HEK293 (cell line): ENCODE results near the gene HMGN4.

Experiments
- EGR2 ChIP-seq: fragments of 450-650 bp; formaldehyde crosslinking; IDR thresholded peaks from 2 replicates; pipeline ENCODE4 v1.5.1; 2016; ENCODE audit warnings: low read depth, missing biosample characterization, missing genetic modification characterization
- GFI1B ChIP-seq: fragments of 450-650 bp; formaldehyde crosslinking; IDR thresholded peaks from 2 replicates; pipeline ENCODE4 v1.5.1; 2016; ENCODE audit warnings: missing biosample characterization, missing genetic modification characterization
- GLI4 ChIP-seq: fragments of 450-650 bp; formaldehyde crosslinking; IDR thresholded peaks from 2 replicates; pipeline ENCODE4 v1.5.1; 2016; ENCODE audit warnings: missing biosample characterization, missing genetic modification characterization
- INSM2 ChIP-seq: fragments of 450-650 bp; formaldehyde crosslinking; IDR thresholded peaks from 2 replicates; pipeline ENCODE4 v1.5.1; 2016; ENCODE audit warnings: missing biosample characterization, missing genetic modification characterization
- MYNN ChIP-seq: fragments of 450-650 bp; formaldehyde crosslinking; IDR thresholded peaks from 2 replicates; pipeline ENCODE4 v1.5.1; 2016; ENCODE audit warnings: missing biosample characterization, missing genetic modification characterization, borderline replicate concordance
- OSR2 ChIP-seq: fragments of 450-650 bp; formaldehyde crosslinking; IDR thresholded peaks from 2 replicates; pipeline ENCODE4 v1.5.1; 2016; ENCODE audit warnings: missing biosample characterization, missing genetic modification characterization
- OVOL3 ChIP-seq: fragments of 450-650 bp; formaldehyde crosslinking; IDR thresholded peaks from 2 replicates; pipeline ENCODE4 v1.5.1; 2016; ENCODE audit warnings: missing biosample characterization, missing genetic modification characterization
- PBX3 ChIP-seq: sonication (generic); formaldehyde crosslinking; IDR thresholded peaks from 2 replicates; pipeline ENCODE4 v1.8.1; 2022; ENCODE audit warnings: mild to moderate bottlenecking, moderate library complexity, missing genetic modification reagents
- PRDM1 ChIP-seq: fragments of 450-650 bp; formaldehyde crosslinking; IDR thresholded peaks from 2 replicates; pipeline ENCODE4; 2016; ENCODE audit warnings: missing biosample characterization, missing genetic modification characterization
- PRDM6 ChIP-seq: fragments of 450-650 bp; formaldehyde crosslinking; IDR thresholded peaks from 2 replicates; pipeline ENCODE4 v1.5.1; 2017; ENCODE audit warnings: missing biosample characterization, missing genetic modification characterization
- YY2 ChIP-seq: fragments of 450-650 bp; formaldehyde crosslinking; IDR thresholded peaks from 2 replicates; pipeline ENCODE4 v1.5.1; 2016; ENCODE audit warnings: missing biosample characterization, missing genetic modification characterization
- ZBTB8A ChIP-seq: fragments of 450-650 bp; formaldehyde crosslinking; IDR thresholded peaks from 2 replicates; pipeline ENCODE4 v1.5.1; 2016; ENCODE audit warnings: missing biosample characterization, missing genetic modification characterization
- ZNF114 ChIP-seq: fragments of 450-650 bp; formaldehyde crosslinking; IDR thresholded peaks from 2 replicates; pipeline ENCODE4 v1.5.0; 2017; ENCODE audit warnings: missing biosample characterization, missing genetic modification characterization
- ZNF133 ChIP-seq: fragments of 450-650 bp; formaldehyde crosslinking; IDR thresholded peaks from 2 replicates; pipeline ENCODE4 v1.5.1; 2016; ENCODE audit warnings: missing biosample characterization, missing genetic modification characterization
- ZNF16 ChIP-seq: fragments of 450-650 bp; formaldehyde crosslinking; IDR thresholded peaks from 2 replicates; pipeline ENCODE4 v1.5.1; 2016; ENCODE audit warnings: low read depth, missing biosample characterization, missing genetic modification characterization
- ZNF239 ChIP-seq: fragments of 450-650 bp; formaldehyde crosslinking; IDR thresholded peaks from 2 replicates; pipeline ENCODE4 v1.5.1; 2016; ENCODE audit warnings: missing biosample characterization, missing genetic modification characterization
- ZNF248 ChIP-seq: fragments of 450-650 bp; formaldehyde crosslinking; IDR thresholded peaks from 2 replicates; pipeline ENCODE4 v1.5.1; 2017; ENCODE audit warnings: missing biosample characterization, missing genetic modification characterization
- ZNF274 ChIP-seq, 2 experiments: fragments of 200-500 bp in 1 of 2; fragments of 450-650 bp in 1 of 2; sonication (Bioruptor generic) in 1 of 2; formaldehyde crosslinking in 1 of 2; IDR thresholded peaks; 2 replicates each; pipeline versions ENCODE4 v1.5.1 to v1.6.1; 2014 to 2016; ENCODE audit warnings: borderline replicate concordance in 1 of 2, inconsistent platforms in 1 of 2, low read length in 1 of 2, missing biosample characterization in 1 of 2, missing genetic modification characterization in 1 of 2
- ZNF37A ChIP-seq: fragments of 450-650 bp; IDR thresholded peaks from 2 replicates; pipeline ENCODE4 v1.5.1; 2018; ENCODE audit warnings: missing biosample characterization, missing genetic modification characterization
- ZNF48 ChIP-seq: fragments of 450-650 bp; formaldehyde crosslinking; IDR thresholded peaks from 2 replicates; pipeline ENCODE4 v1.5.1; 2016; ENCODE audit warnings: missing biosample characterization, missing genetic modification characterization
- ZNF488 ChIP-seq: fragments of 450-650 bp; formaldehyde crosslinking; IDR thresholded peaks from 2 replicates; pipeline ENCODE4 v1.5.1; 2016; ENCODE audit warnings: missing biosample characterization, missing genetic modification characterization
- ZNF501 ChIP-seq: fragments of 450-650 bp; formaldehyde crosslinking; IDR thresholded peaks from 2 replicates; pipeline ENCODE4 v1.5.1; 2016; ENCODE audit warnings: missing biosample characterization, missing genetic modification characterization
- ZNF510 ChIP-seq: fragments of 450-650 bp; formaldehyde crosslinking; IDR thresholded peaks from 2 replicates; pipeline ENCODE4 v1.5.1; 2018; ENCODE audit warnings: mild to moderate bottlenecking, missing genetic modification characterization, missing biosample characterization; ENCODE audit not compliant: insufficient replicate concordance
- ZNF529 ChIP-seq: fragments of 450-650 bp; formaldehyde crosslinking; IDR thresholded peaks from 2 replicates; pipeline ENCODE4 v1.5.1; 2017; ENCODE audit warnings: missing genetic modification characterization, missing biosample characterization; ENCODE audit not compliant: insufficient replicate concordance
- ZNF571 ChIP-seq: fragments of 450-650 bp; formaldehyde crosslinking; IDR thresholded peaks from 2 replicates; pipeline ENCODE4 v1.5.0; 2017; ENCODE audit warnings: missing biosample characterization, missing genetic modification characterization
- ZNF600 ChIP-seq: fragments of 450-650 bp; formaldehyde crosslinking; IDR thresholded peaks from 2 replicates; pipeline ENCODE4 v1.5.1; 2016; ENCODE audit warnings: missing biosample characterization, missing genetic modification characterization
- ZNF639 ChIP-seq: fragments of 450-650 bp; formaldehyde crosslinking; IDR thresholded peaks from 2 replicates; pipeline ENCODE4 v1.5.1; 2016; ENCODE audit warnings: missing biosample characterization, missing genetic modification characterization
- ZNF654 ChIP-seq: fragments of 450-650 bp; formaldehyde crosslinking; IDR thresholded peaks from 2 replicates; pipeline ENCODE4 v1.5.1; 2016; ENCODE audit warnings: low read depth, missing biosample characterization, missing genetic modification characterization
- ZNF704 ChIP-seq: fragments of 450-650 bp; formaldehyde crosslinking; IDR thresholded peaks from 2 replicates; pipeline ENCODE4 v1.5.1; 2016; ENCODE audit warnings: missing biosample characterization, missing genetic modification characterization
- ZSCAN4 ChIP-seq: fragments of 450-650 bp; formaldehyde crosslinking; IDR thresholded peaks from 2 replicates; pipeline ENCODE4 v1.5.1; 2017; ENCODE audit warnings: missing biosample characterization, missing genetic modification characterization

The HMGN4 gene

GRCh38 chr6:26532699-26533531, 5.3 kb upstream of the HMGN4 start (continued):
- TF ChIP-seq GFI1B (0 out of 2 replicates have a peak, but pooled peaks have one; percentile 36), ZNF501 (peak; percentile 86), ZNF48 (tag by site-specific recombination) (no peak), ZNF16 (no peak), YY2 (tag by site-specific recombination) (no peak), ZNF571 (tag by site-specific recombination) (no peak), OVOL3 (tag by site-specific recombination) (no peak), ZNF704 (tag by site-specific recombination) (no peak), GLI4 (tag by site-specific recombination) (no peak), PRDM1 (tag by site-specific recombination) (peak; percentile 94), ZNF488 (no peak), ZNF114 (no peak), OSR2 (no peak), ZNF248 (tag by site-specific recombination) (no peak), ZSCAN4 (tag by site-specific recombination) (0 out of 2 replicates have a peak, but pooled peaks have one; percentile 31), ZNF274 (IDR thresholded peaks at IDR 0.05; ENCODE audit: low read length) (no peak), ZNF274 (tag by site-specific recombination; IDR thresholded peaks at IDR 0.05; ENCODE audit: borderline replicate concordance) (no peak), ZNF639 (tag by site-specific recombination) (peak; percentile 47; the same call in 1 of the 2 replicates), PRDM6 (tag by site-specific recombination) (0 out of 2 replicates have a peak, but pooled peaks have one; percentile 8), INSM2 (no peak), ZNF37A (tag by site-specific recombination) (no peak), MYNN (tag by site-specific recombination) (no peak), ZNF133 (tag by site-specific recombination) (no peak), ZBTB8A (tag by site-specific recombination) (peak; percentile 43; the same call in 1 of the 2 replicates), ZNF510 (tag by site-specific recombination) (no peak), ZNF529 (tag by site-specific recombination) (no peak), PBX3 (CRISPR knock-in tag) (no peak), ZNF600 (tag by site-specific recombination) (peak; percentile 74), ZNF239 (tag by site-specific recombination) (no peak), EGR2 (tag by site-specific recombination) (no peak), ZNF654 (tag by site-specific recombination) (no peak)
